Osteocyte (in vitro differentiated cells): ENCODE measurements around the gene NEB. TPM values are rescaled to one million over a fixed set of nuclear protein-coding genes. Genes with fewer than 3 reads are reported as not detected.

ENCODE experiments used
- DNase-seq: peaks from one replicate; pipeline ENCODE4 v3.0.0; 2021; ENCODE audit warnings: mixed read lengths; ENCODE audit not compliant: unreplicated experiment; ENCODE audit errors: extremely low spot score
- H3K27ac Mint-ChIP-seq: one replicate; pipeline ENCODE4 v1.8.0; 2021; ENCODE audit warnings: mild to moderate bottlenecking, mixed read lengths; ENCODE audit not compliant: unreplicated experiment
- H3K27me3 Mint-ChIP-seq: one replicate; pipeline ENCODE4 v1.8.0; 2021; ENCODE audit warnings: mixed read lengths; ENCODE audit not compliant: unreplicated experiment
- H3K36me3 Mint-ChIP-seq: one replicate; pipeline ENCODE4 v1.8.0; 2021; ENCODE audit warnings: mixed read lengths; ENCODE audit not compliant: unreplicated experiment
- H3K4me1 Mint-ChIP-seq: one replicate; pipeline ENCODE4 v1.8.0; 2021; ENCODE audit warnings: mixed read lengths; ENCODE audit not compliant: unreplicated experiment
- H3K4me3 Mint-ChIP-seq: one replicate; pipeline ENCODE4 v1.8.0; 2021; ENCODE audit warnings: mild to moderate bottlenecking, moderate library complexity, mixed read lengths; ENCODE audit not compliant: unreplicated experiment
- H3K9me3 Mint-ChIP-seq: one replicate; pipeline ENCODE4 v1.8.0; 2021; ENCODE audit warnings: mixed read lengths; ENCODE audit not compliant: unreplicated experiment
- total RNA-seq: library from RNA; stranded (reverse); gene quantifications from 2 replicates; pipeline ENCODE4 v1.2.1, GENCODE V29; 2021
- TF ChIP-seq, protein P1 (sequence below): fragments of 200-600 bp; sonication (generic); IDR thresholded peaks from 2 replicates; pipeline ENCODE4 v1.5.0; 2021; ENCODE audit warnings: antibody characterized with exemption, mild to moderate bottlenecking, moderate library complexity

The NEB gene
- total RNA-seq, 1 donor from 2014 or later, result 0.40 TPM

GRCh38 chr2:151655663-151656398 lies 78.4 kb downstream of the NEB start:
- no peak for DNase-seq

GRCh38 chr2:151654891-151655290 lies 79.4 kb downstream of the NEB start:
- no peaks in the 10 kb centered on the region for H3K9me3 Mint-ChIP-seq
- no peak overlapping the region for H3K27ac Mint-ChIP-seq
- H3K36me3 Mint-ChIP-seq, result no peaks in the 10 kb centered on the region
- H3K4me1 Mint-ChIP-seq, result no peaks in the 10 kb centered on the region
- peaks cover 33% of the 10 kb centered on the region for H3K27me3 Mint-ChIP-seq
- TF ChIP-seq, protein P1, sequence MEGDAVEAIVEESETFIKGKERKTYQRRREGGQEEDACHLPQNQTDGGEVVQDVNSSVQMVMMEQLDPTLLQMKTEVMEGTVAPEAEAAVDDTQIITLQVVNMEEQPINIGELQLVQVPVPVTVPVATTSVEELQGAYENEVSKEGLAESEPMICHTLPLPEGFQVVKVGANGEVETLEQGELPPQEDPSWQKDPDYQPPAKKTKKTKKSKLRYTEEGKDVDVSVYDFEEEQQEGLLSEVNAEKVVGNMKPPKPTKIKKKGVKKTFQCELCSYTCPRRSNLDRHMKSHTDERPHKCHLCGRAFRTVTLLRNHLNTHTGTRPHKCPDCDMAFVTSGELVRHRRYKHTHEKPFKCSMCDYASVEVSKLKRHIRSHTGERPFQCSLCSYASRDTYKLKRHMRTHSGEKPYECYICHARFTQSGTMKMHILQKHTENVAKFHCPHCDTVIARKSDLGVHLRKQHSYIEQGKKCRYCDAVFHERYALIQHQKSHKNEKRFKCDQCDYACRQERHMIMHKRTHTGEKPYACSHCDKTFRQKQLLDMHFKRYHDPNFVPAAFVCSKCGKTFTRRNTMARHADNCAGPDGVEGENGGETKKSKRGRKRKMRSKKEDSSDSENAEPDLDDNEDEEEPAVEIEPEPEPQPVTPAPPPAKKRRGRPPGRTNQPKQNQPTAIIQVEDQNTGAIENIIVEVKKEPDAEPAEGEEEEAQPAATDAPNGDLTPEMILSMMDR, result no peak
- H3K4me3 Mint-ChIP-seq, result no peak overlapping the region
- DNase-seq, result no peak

More at GRCh38 chr2:151655663-151656398, 78.4 kb downstream of the NEB start:
- no peaks in the 10 kb centered on the region for H3K4me1 Mint-ChIP-seq
- H3K4me3 Mint-ChIP-seq, result no peak overlapping the region
- TF ChIP-seq, protein P1, result no peak
- peaks cover 30% of the 10 kb centered on the region for H3K27me3 Mint-ChIP-seq
- H3K36me3 Mint-ChIP-seq, result no peaks in the 10 kb centered on the region
- no peak overlapping the region for H3K27ac Mint-ChIP-seq
- H3K9me3 Mint-ChIP-seq, result no peaks in the 10 kb centered on the region

- TF ChIP-seq, protein P1, result no peak
- Mint-ChIP-seq H3K9me3 (no peaks in the 10 kb centered on the region), H3K36me3 (no peaks in the 10 kb centered on the region), H3K4me1 (no peaks in the 10 kb centered on the region), H3K27me3 (peaks cover 33% of the 10 kb centered on the region), H3K4me3 (no peak overlapping the region), H3K27ac (no peak overlapping the region)
- DNase-seq, result no peak
These were observed 80.2 kb downstream of the NEB start for GRCh38 chr2:151654085-151654484.

- Mint-ChIP-seq H3K27me3 (peaks cover 20% of the 10 kb centered on the region), H3K27ac (no peak overlapping the region), H3K4me1 (no peaks in the 10 kb centered on the region), H3K36me3 (no peaks in the 10 kb centered on the region), H3K4me3 (no peak overlapping the region), H3K9me3 (peaks cover 6% of the 10 kb centered on the region)
- DNase-seq, result no peak
- TF ChIP-seq, protein P1, result no peak
These were observed 83.0 kb downstream of the NEB start for GRCh38 chr2:151651274-151651673.

GRCh38 chr2:151650456-151650855 lies 83.8 kb downstream of the NEB start:
- Mint-ChIP-seq H3K27me3 (peaks cover 20% of the 10 kb centered on the region), H3K4me1 (no peaks in the 10 kb centered on the region), H3K9me3 (peaks cover 6% of the 10 kb centered on the region), H3K36me3 (no peaks in the 10 kb centered on the region), H3K27ac (no peak overlapping the region), H3K4me3 (no peak overlapping the region)
- TF ChIP-seq, protein P1, result no peak
- no peak for DNase-seq
